ENCODE data around the gene DUSP16. TPM values are rescaled to one million over a fixed set of nuclear protein-coding genes. Genes with fewer than 3 reads are reported as not detected.
A peak's percentile ranks its signal among the peaks of the same experiment; 100 is the strongest.
"Not testable (repeated sequence)": the region's sequence is repeated elsewhere in the genome, so short reads cannot be mapped to it uniquely, and the experiment has no call there.

The DUSP16 gene
- total RNA-seq, 2 donors from 2014 or later, result 37.4 to 64.8 TPM

DNA sequence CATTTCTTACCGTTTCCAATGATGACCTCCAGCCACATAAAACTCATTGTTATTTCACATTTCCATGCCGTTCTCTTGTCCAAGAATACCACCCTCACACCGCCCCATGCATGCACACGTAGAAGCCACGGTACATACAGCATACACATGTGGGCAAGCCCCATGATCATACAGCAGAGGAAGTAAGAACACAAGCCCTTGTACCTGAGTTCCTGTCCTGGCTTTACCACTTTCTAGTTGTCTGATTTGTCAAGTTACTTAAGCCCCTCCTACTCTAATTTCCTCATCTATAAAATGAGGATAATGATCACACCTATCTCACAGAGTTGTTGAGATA lies 59.9 kb downstream of the DUSP16 start:
- ATAC-seq (no peak), DNase-seq (ENCODE audit: low spot score in 2 of 2) (no peak)
- Mint-ChIP-seq H3K27ac (peak overlapping the region; percentile 52 to 95), H3K36me3 (peaks cover 0 to 24% of the 10 kb centered on the region in 2 donors), H3K9me3 (no peaks in the 10 kb centered on the region)

DNA sequence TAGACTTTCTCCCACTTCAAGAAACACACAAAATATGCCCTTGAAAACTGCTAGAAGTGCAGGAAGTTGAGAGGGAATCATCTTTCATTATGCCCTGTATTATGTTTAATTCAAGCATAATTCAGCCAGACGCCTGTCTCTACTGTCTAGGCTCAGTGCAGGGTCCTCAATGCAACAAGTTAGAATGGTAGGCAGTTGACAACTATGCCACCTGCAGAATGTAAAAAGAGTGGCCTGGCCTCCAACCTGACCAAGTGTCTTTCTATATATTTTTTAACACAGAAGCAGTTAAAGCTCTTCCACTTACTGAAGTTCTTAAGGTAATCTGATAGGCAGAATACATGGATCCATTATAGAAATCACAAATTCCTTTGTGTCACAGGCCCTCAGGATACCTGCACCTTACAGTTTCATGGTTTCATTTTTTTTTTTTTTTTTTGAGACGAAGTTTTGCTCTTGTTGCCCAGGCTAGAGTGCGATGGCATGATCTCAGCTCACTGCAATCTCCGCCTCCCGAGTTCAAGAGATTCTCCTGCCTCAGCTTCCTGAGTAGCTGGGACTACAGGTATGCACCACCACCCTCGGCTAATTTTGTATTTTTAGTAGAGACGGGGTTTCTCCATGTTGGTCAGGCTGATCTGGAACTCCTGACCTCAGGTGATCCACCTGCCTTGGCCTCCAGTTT lies 60.4 kb downstream of the DUSP16 start:
- Mint-ChIP-seq H3K36me3 (peaks cover 0 to 24% of the 10 kb centered on the region in 2 donors), H3K27ac (peak overlapping the region; percentile 52 to 95)
- not testable (repeated sequence) for H3K9me3 Mint-ChIP-seq; ATAC-seq; DNase-seq (ENCODE audit: low spot score in 2 of 2)

GRCh38 chr12:12501121-12501520 lies 61.5 kb downstream of the DUSP16 start:
- Mint-ChIP-seq H3K36me3 (peaks cover 0 to 16% of the 10 kb centered on the region in 2 donors), H3K27ac (peak overlapping the region; percentile 13 to 38), H3K9me3 (no peaks in the 10 kb centered on the region)
- no peak for ATAC-seq
- DNase-seq (ENCODE audit: low spot score in 2 of 2), result no peak

- no peaks in the 10 kb centered on the region for H3K9me3 Mint-ChIP-seq
- ATAC-seq, result no peak
- peaks cover 0 to 16% of the 10 kb centered on the region in 2 donors for H3K36me3 Mint-ChIP-seq
- peak overlapping the region in 1 of 2 donors; percentile 4 for H3K27ac Mint-ChIP-seq
- no peak for DNase-seq (ENCODE audit: low spot score in 2 of 2)
Observed at GRCh38 chr12:12499909-12500604, 62.6 kb downstream of the DUSP16 start.

- no peak for DNase-seq (ENCODE audit: low spot score in 2 of 2)
- ATAC-seq, result no peak
- no peaks in the 10 kb centered on the region for H3K9me3 Mint-ChIP-seq
- H3K36me3 Mint-ChIP-seq, result peaks cover 0 to 16% of the 10 kb centered on the region in 2 donors
- H3K27ac Mint-ChIP-seq, result no peak overlapping the region
Observed at GRCh38 chr12:12498210-12498609, 64.5 kb downstream of the DUSP16 start.

DNA sequence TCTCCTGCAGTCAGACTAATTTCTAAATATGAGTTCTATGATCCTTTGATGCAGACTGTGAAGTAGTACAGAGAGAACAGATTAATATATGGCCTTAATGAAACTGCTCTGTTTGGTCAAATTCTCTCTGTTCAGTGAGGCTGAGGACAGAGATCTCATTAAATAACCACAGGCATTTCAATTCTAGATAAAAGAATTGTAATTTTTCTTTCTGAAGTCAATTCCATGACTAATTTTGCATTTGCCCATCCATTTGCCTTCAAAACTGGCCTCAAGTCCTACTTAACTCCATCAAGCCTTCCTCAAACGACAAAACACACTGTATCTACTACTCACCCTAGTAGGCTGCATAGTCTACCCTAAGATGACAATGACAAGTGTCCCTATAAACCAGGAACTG lies 67.1 kb downstream of the DUSP16 start:
- no peak for ATAC-seq
- Mint-ChIP-seq H3K27ac (peak overlapping the region in 1 of 2 donors; percentile 61), H3K9me3 (no peaks in the 10 kb centered on the region), H3K36me3 (peaks cover 0 to 10% of the 10 kb centered on the region in 2 donors)
- DNase-seq (ENCODE audit: low spot score in 2 of 2), result no peak

GRCh38 chr12:12492547-12492946 lies 70.1 kb downstream of the DUSP16 start:
- Mint-ChIP-seq H3K27ac (no peak overlapping the region), H3K9me3 (peaks cover 5 to 7% of the 10 kb centered on the region in 2 donors), H3K36me3 (peaks cover 10 to 15% of the 10 kb centered on the region in 2 donors)
- no peak for DNase-seq (ENCODE audit: low spot score in 2 of 2)
- ATAC-seq, result no peak

DNA sequence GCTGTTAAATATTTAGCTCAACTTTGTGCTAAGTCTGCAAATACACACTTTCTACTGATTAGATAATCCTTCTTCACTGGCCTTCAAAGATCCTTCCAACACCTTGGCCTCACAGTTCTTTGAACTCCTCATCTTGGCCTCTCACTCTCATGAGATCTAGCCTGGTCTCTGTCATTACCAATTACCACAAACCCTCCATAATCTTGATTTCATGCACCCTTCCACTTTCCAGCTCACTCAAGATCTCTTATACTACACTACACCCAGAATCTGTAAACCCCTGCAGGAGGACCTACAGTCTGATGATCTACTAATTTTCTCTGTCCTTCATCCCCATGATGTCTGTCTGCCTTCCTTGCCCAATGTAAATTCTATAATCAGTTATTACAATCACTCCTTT lies 71.1 kb downstream of the DUSP16 start:
- no peak for DNase-seq (ENCODE audit: low spot score in 2 of 2)
- Mint-ChIP-seq H3K36me3 (peaks cover 10 to 16% of the 10 kb centered on the region in 2 donors), H3K9me3 (peaks cover 5 to 7% of the 10 kb centered on the region in 2 donors), H3K27ac (no peak overlapping the region)
- peak; percentile 42 to 52 for ATAC-seq

GRCh38 chr12:12488823-12489550 lies 73.7 kb downstream of the DUSP16 start:
- Mint-ChIP-seq H3K36me3 (peaks cover 14 to 25% of the 10 kb centered on the region in 2 donors), H3K9me3 (peaks cover 5 to 7% of the 10 kb centered on the region in 2 donors), H3K27ac (peak overlapping the region in 1 of 2 donors; percentile 79)
- ATAC-seq (peak in 1 of 2 donors; percentile 66), DNase-seq (ENCODE audit: low spot score in 2 of 2) (no peak)

DNA sequence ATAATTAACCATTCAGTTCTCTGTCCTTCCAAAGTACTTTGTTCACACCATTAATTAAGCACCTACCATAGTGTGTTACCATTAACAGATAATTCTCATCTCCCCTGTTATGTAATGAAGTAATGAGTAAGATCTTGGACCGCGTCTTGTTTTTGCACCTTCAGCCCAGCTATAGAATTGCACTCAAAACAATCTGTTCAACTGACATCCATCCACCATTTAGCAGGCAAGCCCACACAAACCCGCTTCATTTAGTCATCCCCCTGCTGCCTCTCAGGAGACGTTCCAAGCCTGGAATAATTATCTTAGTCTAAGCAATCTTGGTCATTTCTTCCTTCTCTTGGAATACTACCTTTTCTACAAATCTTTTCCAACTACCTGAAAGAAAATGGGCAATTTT lies 74.4 kb downstream of the DUSP16 start:
- Mint-ChIP-seq H3K27ac (peak overlapping the region; percentile 77 to 79), H3K36me3 (peaks cover 14 to 32% of the 10 kb centered on the region in 2 donors)
- no peak for ATAC-seq

GRCh38 chr12:12487490-12487889 lies 75.2 kb downstream of the DUSP16 start:
- peaks cover 20 to 40% of the 10 kb centered on the region in 2 donors for H3K36me3 Mint-ChIP-seq

More for the DNA sequence above, 74.4 kb downstream of the DUSP16 start:
- H3K9me3 Mint-ChIP-seq, result peaks cover 5 to 7% of the 10 kb centered on the region in 2 donors
- no peak for DNase-seq (ENCODE audit: low spot score in 2 of 2)

GRCh38 chr12:12486661-12487240 lies 75.9 kb downstream of the DUSP16 start:
- H3K27ac Mint-ChIP-seq, result peak overlapping the region; percentile 75 to 77
- peaks cover 5 to 7% of the 10 kb centered on the region in 2 donors for H3K9me3 Mint-ChIP-seq
- peaks cover 24 to 45% of the 10 kb centered on the region in 2 donors for H3K36me3 Mint-ChIP-seq
- ATAC-seq (peak; percentile 48 to 88), DNase-seq (ENCODE audit: low spot score in 2 of 2) (no peak)

More at GRCh38 chr12:12487490-12487889, 75.2 kb downstream of the DUSP16 start:
- ATAC-seq (no peak), DNase-seq (ENCODE audit: low spot score in 2 of 2) (no peak)
- peak overlapping the region; percentile 77 to 79 for H3K27ac Mint-ChIP-seq
- H3K9me3 Mint-ChIP-seq, result peaks cover 5 to 7% of the 10 kb centered on the region in 2 donors

- DNase-seq (ENCODE audit: low spot score in 2 of 2), result no peak
- Mint-ChIP-seq H3K27ac (peak overlapping the region; percentile 27 to 98), H3K9me3 (peaks cover 5 to 7% of the 10 kb centered on the region in 2 donors), H3K36me3 (peaks cover 33 to 57% of the 10 kb centered on the region in 2 donors)
- ATAC-seq, result no peak
Observed at GRCh38 chr12:12483438-12483837, 79.2 kb downstream of the DUSP16 start.

DNA sequence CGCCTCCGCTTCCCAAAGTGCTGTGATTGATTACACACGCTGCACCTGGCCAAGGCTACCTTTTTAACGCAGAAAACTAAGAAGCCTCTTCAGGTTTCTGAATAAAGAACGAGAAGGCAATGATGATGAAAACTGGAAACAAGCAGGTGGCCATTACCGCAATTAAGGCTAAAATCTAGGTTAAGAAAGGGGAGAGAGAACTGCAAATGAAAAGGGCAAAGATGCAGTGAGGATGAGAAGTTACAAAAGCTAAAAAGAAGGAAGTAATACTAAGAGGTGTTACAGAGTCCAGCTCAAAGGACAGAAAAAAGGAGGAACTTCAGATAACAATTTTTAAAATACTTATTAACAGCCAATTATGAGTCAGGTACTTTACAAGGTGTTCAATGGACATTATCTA lies 79.7 kb downstream of the DUSP16 start:
- H3K36me3 Mint-ChIP-seq, result peaks cover 28 to 55% of the 10 kb centered on the region in 2 donors
- peaks cover under 1 to 2% of the 10 kb centered on the region in 2 donors for H3K9me3 Mint-ChIP-seq
- ATAC-seq (no peak), DNase-seq (ENCODE audit: low spot score in 2 of 2) (no peak)
- peak overlapping the region; percentile 97 to 98 for H3K27ac Mint-ChIP-seq

- peak in 1 of 2 donors; percentile 22 for DNase-seq (ENCODE audit: low spot score in 2 of 2)
- Mint-ChIP-seq H3K9me3 (no peaks in the 10 kb centered on the region), H3K27ac (peak overlapping the region; percentile 97 to 98), H3K36me3 (peaks cover 30 to 58% of the 10 kb centered on the region in 2 donors)
- peak; percentile 43 to 74 for ATAC-seq
Observed at GRCh38 chr12:12482150-12482761, 80.4 kb downstream of the DUSP16 start.

DNA sequence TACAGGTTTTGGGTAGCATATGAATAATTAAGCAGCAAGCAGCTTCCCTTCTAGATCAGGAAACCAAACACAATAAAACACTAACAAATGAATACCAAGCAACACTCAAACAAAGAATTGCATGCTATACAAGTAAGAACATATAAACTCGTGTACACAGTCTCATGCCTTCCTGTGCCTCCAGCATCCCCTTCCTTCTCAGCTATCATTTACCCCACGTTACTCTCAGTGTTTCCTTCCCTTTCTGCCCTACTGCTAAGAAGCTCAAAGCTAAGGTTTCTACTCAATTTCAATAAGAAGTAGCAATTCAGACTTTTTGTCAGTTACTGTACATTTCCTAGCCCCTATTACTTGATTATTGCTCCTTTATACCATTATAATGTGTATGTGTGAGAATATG lies 81.0 kb downstream of the DUSP16 start:
- DNase-seq (ENCODE audit: low spot score in 2 of 2) (no peak), ATAC-seq (peak; percentile 33 to 65)
- Mint-ChIP-seq H3K27ac (peak overlapping the region; percentile 97 to 98), H3K9me3 (no peaks in the 10 kb centered on the region), H3K36me3 (peaks cover 37 to 64% of the 10 kb centered on the region in 2 donors)

All from activated naive CD4-positive, alpha-beta T cell treated with anti-CD3 and anti-CD28 coated beads, Interleukin-2, amount 50 U/mL, for 72 hours (primary cell).